KBM-7 (cell line): ENCODE measurements around the gene PRSS57.
"Not testable (repeated sequence)": the region's sequence is repeated elsewhere in the genome, so short reads cannot be mapped to it uniquely, and the experiment has no call there.

Experiments
- DNase-seq: peaks from one replicate; pipeline ENCODE4 v3.0.0-alpha.2; 2015
- in situ Hi-C: fragments of 300-500 bp; cut with MboI; formaldehyde crosslinking; loops from 2 replicates; pipeline ENCODE4 v1.14.3; 2020; ENCODE audit warnings: low sequenced_read_pairs, low pct_unique_long_range_greater_than_20kb, mixed read lengths

The PRSS57 gene

DNA sequence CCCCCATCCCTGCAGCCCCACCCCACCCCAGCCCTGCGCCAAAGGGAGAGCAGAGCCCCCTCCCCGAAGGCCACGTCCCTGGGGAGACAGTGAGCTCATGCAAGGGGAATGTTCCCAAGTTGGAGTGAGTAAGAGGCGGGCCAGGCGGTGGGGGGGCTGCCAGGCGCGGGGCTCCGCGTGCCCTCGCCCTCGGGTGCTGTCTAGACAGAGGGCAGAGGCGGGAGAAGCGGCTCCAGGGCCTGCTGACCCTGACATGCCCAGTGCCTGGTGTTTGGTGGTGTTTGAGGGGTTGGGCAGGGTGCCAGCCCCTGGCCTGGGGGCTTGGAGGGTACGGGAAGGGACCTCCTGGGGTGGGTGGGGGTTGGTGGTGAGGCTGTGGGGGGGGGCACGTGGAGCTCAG, 18.1 kb downstream of the PRSS57 start:
- in situ Hi-C loops, result no loop called here
- no peak for DNase-seq

DNA sequence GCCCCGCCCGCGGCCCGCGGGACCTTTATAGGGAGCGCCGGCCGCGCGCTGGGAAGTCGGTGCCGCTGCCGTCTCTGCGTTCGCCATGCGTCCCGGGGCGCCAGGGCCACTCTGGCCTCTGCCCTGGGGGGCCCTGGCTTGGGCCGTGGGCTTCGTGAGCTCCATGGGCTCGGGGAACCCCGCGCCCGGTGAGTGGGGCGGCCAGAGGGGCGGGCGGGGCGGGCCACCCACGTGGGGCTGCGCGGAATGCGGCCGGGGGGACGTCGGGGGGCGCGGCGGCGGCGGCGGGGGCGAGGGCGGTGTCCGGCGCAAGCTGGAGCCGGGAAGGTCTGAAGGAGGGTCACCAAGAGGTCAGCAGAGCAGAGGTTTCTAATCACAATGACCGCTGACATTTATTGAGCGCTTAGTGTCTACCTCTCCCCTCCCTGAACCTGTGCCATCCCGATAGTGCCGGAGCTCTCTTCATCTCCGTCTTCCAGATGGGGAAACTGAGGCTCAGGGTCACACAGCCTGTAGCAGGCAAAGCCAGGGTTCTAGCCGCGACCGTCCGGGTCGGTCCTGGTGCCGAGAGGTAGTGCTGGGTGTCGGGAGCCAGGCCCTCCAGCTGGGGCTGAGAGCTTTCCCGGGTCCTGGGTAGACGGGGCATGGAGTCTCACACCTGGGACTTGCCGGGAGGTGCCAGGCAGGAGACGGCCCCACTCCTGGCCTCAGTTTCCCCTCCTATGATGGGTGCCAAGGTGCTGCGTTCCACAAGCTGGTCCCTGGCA, 18.7 kb downstream of the PRSS57 start, which contains the start of gene FSTL3:
FSTL3 (plus strand) TSS at position 54 of the 767 bp plus-strand sequence; CDS start at position 86, 32 bp downstream.
- DNase-seq, result no peak
- in situ Hi-C loops, result no loop called here

DNA sequence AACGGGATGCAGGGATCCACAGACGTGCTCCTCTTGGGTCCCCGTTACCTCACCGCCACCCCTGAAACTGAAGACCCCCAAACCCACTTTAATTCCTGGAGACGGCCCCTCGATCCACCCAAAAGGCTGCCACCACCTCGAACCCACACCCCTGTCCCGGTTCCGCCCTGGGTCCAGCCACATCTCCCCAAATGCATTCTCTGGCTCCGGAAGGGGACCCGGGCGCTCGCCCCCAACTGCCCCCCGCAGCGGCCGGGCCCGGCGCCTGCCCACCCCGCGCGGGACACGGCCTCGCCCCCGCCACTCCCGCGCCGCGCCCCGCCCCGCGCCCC, 19.3 kb downstream of the PRSS57 start:
- no peak for DNase-seq
- in situ Hi-C loops, result no loop called here

DNA sequence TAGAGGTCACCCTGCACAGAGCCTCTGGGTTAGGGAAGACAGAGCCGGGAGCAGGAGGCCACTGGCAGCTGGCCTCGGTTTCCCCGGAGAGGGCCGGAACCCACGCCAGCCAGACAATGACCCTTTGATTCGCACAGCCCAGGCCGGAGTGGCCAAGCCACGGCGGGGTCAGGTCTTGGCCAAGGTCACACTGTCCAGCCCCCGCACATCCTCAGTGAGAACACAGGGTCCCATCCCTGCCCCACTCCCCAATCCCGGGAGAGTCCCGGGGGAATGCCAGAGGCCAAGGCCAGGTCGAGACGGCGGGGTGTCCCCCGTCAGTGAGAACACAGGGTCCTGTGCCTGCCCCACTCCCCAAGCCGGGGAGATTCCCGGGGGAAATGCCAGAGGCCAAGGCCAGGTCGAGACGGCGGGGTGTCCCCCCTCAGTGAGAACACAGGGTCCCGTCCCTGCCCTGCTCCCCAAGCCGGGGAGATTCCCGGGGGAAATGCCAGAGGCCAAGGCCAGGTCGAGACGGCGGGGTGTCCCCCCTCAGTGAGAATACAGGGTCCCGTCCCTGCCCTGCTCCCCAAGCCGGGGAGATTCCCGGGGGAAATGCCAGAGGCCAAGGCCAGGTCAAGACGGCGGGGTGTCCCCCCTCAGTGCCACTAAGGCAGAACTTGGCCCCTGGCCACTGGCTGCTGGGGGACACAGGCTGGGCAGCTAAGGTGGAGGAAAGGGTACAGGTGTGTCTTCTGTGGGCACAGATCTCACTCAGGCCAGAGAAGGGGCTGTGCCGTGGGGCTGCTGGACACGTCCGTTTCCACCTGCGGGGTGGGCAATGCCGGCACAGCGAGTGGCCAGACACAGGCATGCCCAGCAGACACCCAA, 20.7 kb downstream of the PRSS57 start:
- in situ Hi-C loops, result no loop called here
- DNase-seq, result no peak

DNA sequence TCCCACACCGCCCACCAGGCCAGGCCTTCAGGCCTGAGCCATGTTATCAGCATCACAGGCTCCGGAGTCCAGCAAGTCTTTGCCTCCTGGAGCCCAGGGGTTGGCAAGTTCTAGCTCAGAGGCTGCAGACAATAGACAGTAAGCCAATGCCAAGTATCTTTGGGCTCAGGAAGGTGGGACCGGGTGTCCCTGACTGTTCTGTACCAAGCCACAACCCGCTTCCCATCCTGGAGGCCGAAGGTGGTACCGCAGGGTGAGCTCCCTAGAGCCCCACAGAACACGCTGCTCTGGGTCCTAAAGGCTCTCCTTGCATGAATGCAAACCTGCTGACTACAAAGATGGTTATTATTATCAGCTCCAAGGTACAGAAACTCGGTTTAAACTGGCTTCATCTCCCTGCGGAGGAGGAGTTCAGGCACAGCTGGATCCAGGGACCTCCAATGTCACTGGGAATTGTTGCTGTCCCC, 24.6 kb downstream of the PRSS57 start:
- in situ Hi-C loops, result no loop called here
- DNase-seq, result peak; percentile 24

DNA sequence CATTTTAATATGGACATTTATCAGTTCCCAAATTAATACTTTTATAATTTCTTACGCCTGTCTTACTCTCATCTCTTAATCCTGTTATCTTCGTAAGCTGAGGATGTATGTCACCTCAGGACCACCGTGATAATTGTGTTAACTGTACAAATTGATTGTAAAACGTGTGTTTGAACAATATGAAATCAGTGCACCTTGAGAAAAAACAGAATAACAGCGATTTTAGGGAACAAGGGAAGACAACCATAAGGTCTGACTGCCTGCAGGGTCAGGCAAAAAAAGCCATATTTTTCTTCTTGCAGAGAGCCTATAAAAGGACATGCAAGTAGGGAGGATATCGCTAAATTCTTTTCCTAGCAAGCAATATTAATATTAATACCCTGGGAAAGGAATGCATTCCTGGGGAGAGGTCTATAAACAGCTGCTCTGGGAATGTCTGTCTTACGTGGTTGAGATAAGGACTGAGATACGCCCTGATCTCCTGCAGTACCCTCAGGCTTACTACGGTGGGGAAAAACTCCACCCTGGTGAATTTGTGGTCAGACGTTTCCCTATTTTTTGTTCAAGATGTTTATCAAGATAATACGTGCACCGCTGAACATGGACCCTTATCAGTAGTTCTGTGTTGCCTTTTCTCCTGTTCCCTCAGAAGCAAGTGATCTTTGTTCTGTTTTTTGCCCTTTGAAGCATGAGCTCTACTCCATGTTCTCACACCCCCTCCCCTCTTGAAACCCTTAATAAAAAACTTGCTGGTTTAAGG, 26.4 kb downstream of the PRSS57 start:
- in situ Hi-C loops, result not testable (repeated sequence)
- peak; percentile 96 for DNase-seq

DNA sequence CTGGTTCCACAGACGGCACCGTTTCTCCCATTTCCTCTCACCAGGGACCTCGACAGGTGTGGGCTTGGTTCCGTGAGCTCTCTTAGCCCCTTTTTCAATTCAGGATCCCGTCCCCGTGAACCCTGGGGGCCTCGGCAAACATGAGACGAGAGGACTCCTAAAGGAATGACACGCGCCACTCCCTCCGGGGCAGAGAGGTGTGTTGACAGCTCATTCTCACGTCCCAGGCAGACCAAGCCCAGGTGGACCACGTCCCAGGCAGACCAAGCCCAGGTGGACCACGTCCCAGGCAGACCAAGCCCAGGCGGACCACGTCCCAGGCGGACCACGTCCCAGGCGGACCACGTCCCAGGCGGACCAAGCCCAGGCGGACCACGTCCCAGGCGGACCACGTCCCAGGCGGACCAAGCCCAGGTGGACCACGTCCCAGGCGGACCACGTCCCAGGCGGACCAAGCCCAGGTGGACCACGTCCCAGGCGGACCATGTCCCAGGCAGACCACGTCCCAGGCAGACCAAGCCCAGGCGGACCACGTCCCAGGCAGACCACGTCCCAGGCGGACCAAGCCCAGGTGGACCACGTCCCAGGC, 28.2 kb downstream of the PRSS57 start:
- in situ Hi-C loops, DNase-seq: not testable (repeated sequence)

DNA sequence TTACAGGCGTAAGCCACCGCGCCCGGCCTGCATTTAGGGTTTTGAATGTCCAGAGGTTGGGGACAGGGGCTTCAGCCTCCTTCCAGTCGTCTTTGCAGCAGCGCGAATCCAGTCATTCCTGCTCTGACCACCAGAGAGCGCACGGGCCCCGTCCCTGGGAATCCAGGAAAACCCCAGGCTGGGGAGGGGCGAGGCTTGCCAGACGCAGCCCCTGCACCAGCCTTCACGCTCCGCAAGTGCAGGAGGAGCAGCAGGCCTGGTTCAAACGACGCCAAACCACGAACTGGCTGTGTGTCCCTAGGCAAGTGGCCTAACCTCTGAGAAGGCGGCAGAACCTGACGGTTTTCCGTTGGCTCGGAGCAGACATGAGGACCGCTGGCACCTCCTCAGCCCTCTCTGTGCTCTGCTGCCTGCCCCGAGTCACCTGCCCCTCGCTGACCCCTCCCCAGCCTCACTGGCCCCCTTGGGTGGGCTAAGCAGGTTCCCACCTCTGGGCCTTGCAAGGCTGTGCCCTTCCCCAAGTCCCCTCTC, 30.3 kb downstream of the PRSS57 start:
- peak; percentile 93 for DNase-seq
- in situ Hi-C loops, result no loop called here

DNA sequence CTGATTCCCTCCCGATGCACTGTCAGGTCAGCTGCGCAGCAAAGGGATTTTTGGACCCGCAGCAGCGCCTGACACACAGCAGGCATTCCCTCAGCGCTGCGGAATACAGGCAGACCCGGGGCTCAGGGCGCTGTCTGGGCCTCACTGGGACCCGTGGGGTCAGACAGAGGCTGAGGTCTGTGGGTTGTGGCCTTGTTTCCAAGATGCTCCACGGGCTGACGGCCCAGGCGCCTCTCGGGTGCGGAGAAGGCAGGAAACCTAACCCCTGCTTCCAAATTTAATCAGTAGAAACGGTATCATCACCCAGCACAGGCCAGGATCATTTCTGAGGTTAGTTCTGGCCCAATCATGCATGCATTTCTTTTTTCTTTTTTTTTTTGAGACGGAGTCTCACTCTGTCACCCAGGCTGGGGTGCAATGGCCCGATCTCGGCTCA, 31.6 kb downstream of the PRSS57 start:
- no peak for DNase-seq
- in situ Hi-C loops, result no loop called here

DNA sequence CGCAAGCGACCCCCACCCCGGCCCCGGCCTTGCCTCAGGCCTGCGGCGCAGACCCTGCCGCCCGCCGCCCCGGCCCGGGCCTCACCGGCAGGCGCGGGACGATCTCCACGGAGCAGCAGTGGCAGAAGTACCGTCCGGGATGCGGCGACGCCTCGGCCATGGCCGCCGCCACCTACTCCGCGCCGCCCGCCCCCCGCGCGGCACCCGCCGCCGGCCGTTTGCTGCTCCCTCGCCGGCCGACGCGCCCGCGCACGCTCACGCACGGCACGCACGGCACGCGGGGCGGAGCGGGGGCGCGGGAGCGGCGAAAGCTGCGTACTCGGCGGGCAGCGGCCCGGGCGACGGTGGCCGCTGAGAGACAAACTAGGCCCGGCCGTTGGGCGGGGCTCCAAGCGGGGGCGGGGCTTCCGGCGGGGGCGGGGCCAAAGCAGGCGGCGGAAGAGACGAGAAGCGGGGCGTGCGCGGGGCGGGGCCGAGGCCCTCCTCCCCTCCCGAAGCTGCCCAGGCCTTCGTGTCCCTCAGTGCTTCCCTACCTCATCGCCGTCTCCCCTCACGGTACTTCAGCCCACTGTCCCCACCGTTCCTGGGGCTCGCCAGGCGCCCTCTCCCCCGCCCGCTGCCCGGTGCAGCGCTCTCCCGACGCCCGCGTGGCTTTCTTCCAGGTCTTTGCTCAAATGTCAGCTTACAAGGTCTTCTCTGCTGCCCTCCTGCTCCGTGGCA, 32.1 kb downstream of the PRSS57 start, which contains the start of gene RNF126:
RNF126 (minus strand) TSS at position 253 of the 720 bp plus-strand sequence; CDS start at position 160, 93 bp downstream.
- DNase-seq, result peak; percentile 83
- in situ Hi-C loops, result no loop called here

DNA sequence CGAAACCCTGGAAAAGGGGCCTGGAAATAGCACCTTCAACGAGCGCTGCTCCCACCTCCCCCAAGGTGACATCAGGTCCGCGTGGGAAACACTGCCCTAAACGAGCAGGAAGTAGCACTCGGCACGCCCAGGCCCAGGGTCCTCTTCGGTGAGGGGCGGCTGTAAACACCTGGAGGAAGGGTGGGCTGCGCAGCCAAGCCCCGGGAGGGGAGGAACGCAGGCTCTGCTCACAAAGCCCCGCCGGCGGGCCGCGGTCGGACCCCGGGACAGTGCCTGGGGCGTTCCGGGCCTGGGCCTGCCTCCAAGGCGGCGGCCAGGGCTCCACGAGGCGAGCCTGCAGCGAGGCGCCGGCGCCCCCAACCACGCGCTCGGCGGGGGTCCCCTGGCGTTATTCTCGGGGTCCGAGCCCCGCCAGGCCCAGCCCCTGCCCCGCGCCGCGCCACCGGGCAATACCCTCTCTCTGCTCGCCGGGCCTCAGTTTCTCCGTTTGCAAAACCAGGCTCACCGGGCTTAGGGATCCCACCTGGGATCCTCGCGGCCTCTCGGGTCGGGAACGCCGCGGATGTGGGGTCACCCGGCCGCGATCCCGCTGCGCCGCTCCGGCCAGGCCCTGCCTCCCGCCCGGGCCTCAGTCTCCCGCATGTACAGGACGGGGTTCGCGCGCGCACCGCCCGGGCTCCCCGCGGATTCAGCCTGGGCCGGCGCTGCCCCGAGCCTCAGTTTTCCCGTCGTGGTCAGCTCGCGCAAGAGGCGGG, 32.9 kb downstream of the PRSS57 start:
- in situ Hi-C loops, result no loop called here
- DNase-seq, result peak; percentile 61

DNA sequence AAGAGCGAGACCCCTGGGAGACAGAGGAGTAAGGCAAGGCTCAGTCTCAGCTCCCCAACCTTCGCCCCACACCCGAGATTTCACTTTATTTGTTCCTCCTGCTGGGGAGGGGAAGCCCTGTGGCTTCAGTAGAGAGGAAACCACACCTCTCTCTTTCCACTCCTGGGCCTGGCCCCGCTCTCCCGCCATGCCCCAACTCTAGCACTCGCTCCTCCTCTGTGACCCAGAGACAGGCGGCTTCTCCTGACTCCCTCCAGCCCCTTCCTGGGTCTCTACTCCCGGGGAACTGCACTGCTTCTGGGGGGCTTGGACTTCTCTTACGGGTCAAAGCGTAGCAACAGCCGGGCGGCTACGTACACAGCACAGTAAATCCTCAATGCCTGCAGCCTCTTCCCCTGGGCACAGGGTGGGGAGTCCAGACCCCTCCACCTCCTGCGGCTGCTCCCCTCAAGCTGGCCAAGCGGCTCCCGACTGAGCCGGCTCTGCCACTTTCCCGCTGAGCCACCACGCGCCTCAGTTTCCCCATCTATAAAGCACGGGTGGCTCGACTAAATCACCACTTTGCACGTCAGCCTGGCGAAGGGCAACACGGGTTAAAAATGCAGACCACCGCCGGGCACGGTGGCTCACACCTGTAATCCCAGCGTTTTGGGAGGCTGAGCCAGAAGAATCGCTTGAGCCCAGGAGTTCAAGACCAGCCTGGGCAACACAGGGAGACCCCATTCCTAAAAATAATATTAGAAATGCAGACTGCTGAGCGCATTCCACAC, 33.6 kb downstream of the PRSS57 start:
- DNase-seq, result peak; percentile 64
- in situ Hi-C loops, result no loop called here

DNA sequence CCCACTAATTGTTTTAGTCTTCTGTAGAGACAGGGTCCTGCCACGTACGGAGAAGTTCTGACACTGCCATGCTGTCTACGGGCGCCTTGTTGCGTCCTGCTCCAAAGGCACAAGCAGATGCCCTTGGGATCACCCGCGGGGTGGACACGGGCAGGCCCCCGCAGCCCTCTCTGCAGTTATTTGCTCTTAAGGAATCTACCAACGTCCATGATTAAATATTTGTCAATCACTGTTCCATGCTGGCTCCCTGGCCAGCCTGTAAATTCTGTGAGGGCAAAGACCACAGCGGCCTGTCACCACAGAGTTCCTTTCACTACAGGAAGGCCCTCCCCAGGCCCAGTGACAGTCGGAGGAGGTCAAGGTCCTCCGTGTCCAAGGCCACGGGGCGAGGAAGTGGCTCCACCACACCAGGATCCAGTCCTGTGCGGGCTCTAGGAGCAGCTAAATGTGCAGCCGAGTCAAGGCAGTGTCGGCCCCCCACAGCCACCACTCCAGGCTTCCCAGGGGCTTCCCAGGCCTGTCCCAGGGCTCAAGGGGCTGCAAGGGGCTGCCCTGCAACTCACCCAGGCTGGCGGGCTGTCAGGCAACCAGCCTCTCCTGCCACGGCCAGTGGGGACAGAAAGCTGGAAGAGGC, 34.3 kb downstream of the PRSS57 start:
- in situ Hi-C loops, result no loop called here
- no peak for DNase-seq

DNA sequence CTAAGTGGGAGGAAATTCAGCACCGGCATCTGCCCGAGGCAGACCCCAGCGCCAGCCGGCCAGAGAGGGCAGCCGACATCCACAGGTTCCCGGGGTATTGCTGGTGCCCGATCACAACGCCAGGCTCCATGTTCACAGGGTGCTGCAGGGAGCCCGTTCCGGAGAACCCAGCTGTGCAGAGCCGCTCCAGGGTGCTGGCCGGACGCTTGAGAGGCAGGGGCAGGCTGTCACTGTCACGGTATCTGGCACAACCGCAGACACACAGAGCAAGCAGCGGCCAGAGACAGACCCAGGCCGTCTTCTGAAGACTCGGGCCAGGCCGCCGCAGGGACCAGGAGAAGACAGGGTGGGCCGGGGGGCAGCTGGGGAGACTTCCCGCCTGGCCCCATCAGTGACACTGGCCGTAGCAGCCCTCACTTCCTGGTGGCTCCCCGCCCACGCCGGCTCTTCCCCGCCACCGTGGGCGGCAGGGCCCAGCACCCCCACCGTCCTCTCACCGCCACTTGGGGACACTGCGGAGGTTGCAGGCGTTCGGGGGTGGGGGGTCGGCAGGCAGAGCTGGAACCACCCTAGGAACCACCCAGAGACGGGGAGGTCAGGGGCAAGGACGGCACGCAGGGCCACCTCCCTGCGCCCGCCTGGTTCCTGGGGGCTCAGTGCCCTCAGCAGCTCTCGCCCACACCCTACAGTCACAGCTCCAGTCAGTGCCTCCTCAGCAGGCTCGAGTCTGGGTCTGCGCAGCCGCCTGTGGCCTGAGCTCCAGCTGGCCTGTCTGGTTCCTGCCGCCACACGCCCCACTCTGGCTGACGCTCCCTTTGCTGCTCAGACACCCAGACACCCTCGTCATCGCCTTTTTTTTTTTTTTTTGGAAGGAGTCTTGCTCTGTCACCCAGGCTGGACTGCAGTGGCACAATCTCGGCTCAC, 36.1 kb downstream of the PRSS57 start:
- in situ Hi-C loops, result no loop called here
- DNase-seq, result no peak

DNA sequence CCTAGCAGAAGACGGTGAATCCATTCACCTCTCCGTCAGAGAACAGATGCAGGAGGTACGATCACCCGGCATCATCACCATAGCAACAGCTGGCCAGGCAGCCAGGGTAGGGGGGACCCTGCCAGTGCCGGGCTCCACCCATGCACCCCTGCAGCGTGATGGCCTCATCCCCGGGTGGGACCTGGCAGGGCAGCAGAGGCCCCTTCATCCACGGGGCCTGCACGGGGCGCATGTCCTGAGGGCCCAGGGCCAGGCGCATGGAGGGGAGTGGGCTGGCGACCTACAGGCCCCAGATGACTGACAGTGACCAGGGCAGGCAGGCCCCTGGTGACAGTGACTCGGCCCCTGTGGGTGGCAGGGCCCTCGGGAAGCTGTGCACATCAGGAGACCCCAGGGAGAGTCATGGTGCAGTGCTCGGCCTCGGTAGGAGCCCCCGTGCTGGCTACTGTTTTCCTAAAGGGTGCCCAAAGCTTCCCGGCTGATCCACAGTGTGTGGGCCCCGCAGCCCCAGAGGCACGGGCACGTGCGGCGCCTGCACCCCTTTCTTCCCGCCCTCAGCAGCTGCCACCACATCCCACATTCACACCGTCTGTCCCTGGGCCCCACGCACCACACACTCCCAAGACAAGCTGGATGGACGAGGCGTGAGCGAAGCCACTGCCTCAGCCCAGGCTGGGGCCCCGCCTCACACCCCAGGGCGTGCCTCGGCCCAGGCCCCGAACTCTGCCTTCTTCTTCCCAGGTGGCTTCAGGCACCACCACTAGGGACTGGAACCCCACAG, 37.0 kb downstream of the PRSS57 start:
- in situ Hi-C loops, result no loop called here
- no peak for DNase-seq
